Measurements from ENCODE around the gene TAX1BP1. TPM values are rescaled to one million over a fixed set of nuclear protein-coding genes. Genes with fewer than 3 reads are reported as not detected.

Gene TAX1BP1
- total and polyA plus RNA-seq, 4 donors: 35.7 to 57.1 (median 52.9) TPM

GRCh38 chr7:27753863-27754262 lies 13.9 kb downstream of the TAX1BP1 start:
- no peaks in the 10 kb centered on the region for H3K27me3 ChIP-seq (ENCODE audit: control insufficient read depth in 4 of 4, insufficient read depth in 4 of 4, low read length in 3 of 4)
- no peak overlapping the region for H3K4me3 ChIP-seq (ENCODE audit: low read depth in 1 of 3, low read length in 3 of 3)
- no peak for DNase-seq (ENCODE audit: low spot score)
- no peak overlapping the region for H3K9ac ChIP-seq (ENCODE audit: low read depth in 1 of 2, low read length in 2 of 2)
- no peaks in the 10 kb centered on the region for H3K9me3 ChIP-seq (ENCODE audit: control insufficient read depth in 4 of 4, low read length in 3 of 4)
- no peaks in the 10 kb centered on the region for H3K4me1 ChIP-seq (ENCODE audit: control insufficient read depth in 4 of 4, insufficient read depth in 4 of 4, low read length in 3 of 4)
- peaks cover 3 to 30% (median 25%) of the 10 kb centered on the region in 4 donors for H3K36me3 ChIP-seq (ENCODE audit: control insufficient read depth in 4 of 4, insufficient read depth in 3 of 4, low read depth in 1 of 4, low read length in 3 of 4)
- no peak overlapping the region for H3K27ac ChIP-seq (ENCODE audit: low read depth in 1 of 2, low read length in 2 of 2)
- 74% methylated on average over 1 of the region's 1 CpG for WGBS
- TF ChIP-seq, protein P1, sequence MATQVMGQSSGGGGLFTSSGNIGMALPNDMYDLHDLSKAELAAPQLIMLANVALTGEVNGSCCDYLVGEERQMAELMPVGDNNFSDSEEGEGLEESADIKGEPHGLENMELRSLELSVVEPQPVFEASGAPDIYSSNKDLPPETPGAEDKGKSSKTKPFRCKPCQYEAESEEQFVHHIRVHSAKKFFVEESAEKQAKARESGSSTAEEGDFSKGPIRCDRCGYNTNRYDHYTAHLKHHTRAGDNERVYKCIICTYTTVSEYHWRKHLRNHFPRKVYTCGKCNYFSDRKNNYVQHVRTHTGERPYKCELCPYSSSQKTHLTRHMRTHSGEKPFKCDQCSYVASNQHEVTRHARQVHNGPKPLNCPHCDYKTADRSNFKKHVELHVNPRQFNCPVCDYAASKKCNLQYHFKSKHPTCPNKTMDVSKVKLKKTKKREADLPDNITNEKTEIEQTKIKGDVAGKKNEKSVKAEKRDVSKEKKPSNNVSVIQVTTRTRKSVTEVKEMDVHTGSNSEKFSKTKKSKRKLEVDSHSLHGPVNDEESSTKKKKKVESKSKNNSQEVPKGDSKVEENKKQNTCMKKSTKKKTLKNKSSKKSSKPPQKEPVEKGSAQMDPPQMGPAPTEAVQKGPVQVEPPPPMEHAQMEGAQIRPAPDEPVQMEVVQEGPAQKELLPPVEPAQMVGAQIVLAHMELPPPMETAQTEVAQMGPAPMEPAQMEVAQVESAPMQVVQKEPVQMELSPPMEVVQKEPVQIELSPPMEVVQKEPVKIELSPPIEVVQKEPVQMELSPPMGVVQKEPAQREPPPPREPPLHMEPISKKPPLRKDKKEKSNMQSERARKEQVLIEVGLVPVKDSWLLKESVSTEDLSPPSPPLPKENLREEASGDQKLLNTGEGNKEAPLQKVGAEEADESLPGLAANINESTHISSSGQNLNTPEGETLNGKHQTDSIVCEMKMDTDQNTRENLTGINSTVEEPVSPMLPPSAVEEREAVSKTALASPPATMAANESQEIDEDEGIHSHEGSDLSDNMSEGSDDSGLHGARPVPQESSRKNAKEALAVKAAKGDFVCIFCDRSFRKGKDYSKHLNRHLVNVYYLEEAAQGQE (IDR thresholded peaks at IDR 0.05): no peak
- no peak for TF ChIP-seq HNF4G (IDR thresholded peaks at IDR 0.05)
- TF ChIP-seq FOXA2 (IDR thresholded peaks at IDR 0.05): no peak
- TF ChIP-seq GABPA (IDR thresholded peaks at IDR 0.05 in 1 of 2, conservative IDR thresholded peaks at IDR 0.05 in 1 of 2): no peak
- no peak for TF ChIP-seq JUND (IDR thresholded peaks at IDR 0.05)
- TF ChIP-seq MAX (IDR thresholded peaks at IDR 0.05): no peak
- TF ChIP-seq RXRA (IDR thresholded peaks at IDR 0.05): no peak
- no peak for TF ChIP-seq RAD21 (IDR thresholded peaks at IDR 0.05)

DNA sequence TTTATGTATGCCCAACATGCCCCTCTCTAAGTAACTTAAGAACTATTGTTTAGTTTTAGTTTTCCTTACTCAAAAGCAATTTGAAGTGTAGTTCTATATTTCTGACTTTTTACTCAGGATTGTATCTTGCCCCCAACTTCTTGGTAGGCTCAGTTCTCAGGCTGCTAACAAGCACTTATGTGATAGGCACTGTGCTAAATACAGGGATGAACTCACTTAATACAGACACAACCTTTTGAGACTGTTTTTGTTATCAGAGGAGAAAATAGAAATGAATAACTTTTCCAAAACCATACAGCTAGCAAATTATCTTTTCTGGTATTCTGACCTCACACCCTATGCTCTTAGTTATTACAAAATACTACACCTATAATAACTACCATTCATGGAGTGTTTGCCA lies 16.3 kb downstream of the TAX1BP1 start:
- Histone ChIP-seq H3K27ac (ENCODE audit: low read depth in 1 of 2, low read length in 2 of 2) (no peak overlapping the region), H3K9ac (ENCODE audit: low read depth in 1 of 2, low read length in 2 of 2) (no peak overlapping the region), H3K4me1 (ENCODE audit: control insufficient read depth in 4 of 4, insufficient read depth in 4 of 4, low read length in 3 of 4) (no peaks in the 10 kb centered on the region), H3K36me3 (ENCODE audit: control insufficient read depth in 4 of 4, insufficient read depth in 3 of 4, low read depth in 1 of 4, low read length in 3 of 4) (peaks cover 3 to 18% (median 11%) of the 10 kb centered on the region in 4 donors), H3K27me3 (ENCODE audit: control insufficient read depth in 4 of 4, insufficient read depth in 4 of 4, low read length in 3 of 4) (no peaks in the 10 kb centered on the region), H3K4me3 (ENCODE audit: low read depth in 1 of 3, low read length in 3 of 3) (no peak overlapping the region), H3K9me3 (ENCODE audit: control insufficient read depth in 4 of 4, low read length in 3 of 4) (no peaks in the 10 kb centered on the region)
- TF ChIP-seq HNF4A (conservative IDR thresholded peaks at IDR 0.05) (no peak), YY1 (IDR thresholded peaks at IDR 0.05) (no peak)
- DNase-seq (ENCODE audit: low spot score): no peak

DNA sequence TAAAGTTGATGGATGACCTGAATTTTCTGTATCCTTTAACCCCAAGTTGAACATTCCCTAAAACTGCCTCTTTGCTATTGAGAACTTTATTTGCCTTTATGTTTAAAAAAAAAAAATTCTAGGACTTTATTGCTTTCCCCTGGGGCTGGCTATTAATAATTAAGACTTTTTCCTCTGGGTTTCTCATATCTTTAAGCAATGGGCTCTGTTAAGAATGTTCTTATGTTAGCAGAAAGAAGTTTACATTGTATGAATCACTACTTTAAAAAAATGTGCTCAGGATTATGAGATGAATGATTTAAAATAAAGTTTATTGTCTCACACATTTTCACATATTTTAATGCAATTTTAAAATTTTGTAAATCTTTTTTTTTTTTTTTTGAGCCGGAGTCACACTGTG lies 19.5 kb downstream of the TAX1BP1 start:
- DNase-seq (ENCODE audit: low spot score): no peak
- Histone ChIP-seq H3K27ac (ENCODE audit: low read depth in 1 of 2, low read length in 2 of 2) (no peak overlapping the region), H3K36me3 (ENCODE audit: control insufficient read depth in 4 of 4, insufficient read depth in 3 of 4, low read depth in 1 of 4, low read length in 3 of 4) (peaks cover 3 to 16% (median 10%) of the 10 kb centered on the region in 4 donors), H3K4me1 (ENCODE audit: control insufficient read depth in 4 of 4, insufficient read depth in 4 of 4, low read length in 3 of 4) (no peaks in the 10 kb centered on the region), H3K9ac (ENCODE audit: low read depth in 1 of 2, low read length in 2 of 2) (no peak overlapping the region), H3K4me3 (ENCODE audit: low read depth in 1 of 3, low read length in 3 of 3) (no peak overlapping the region), H3K9me3 (ENCODE audit: control insufficient read depth in 4 of 4, low read length in 3 of 4) (no peaks in the 10 kb centered on the region), H3K27me3 (ENCODE audit: control insufficient read depth in 4 of 4, insufficient read depth in 4 of 4, low read length in 3 of 4) (no peaks in the 10 kb centered on the region)
- TF ChIP-seq EGR1 (IDR thresholded peaks at IDR 0.05; ENCODE audit: low read depth in 2 of 2) (no peak), ZBTB33 (IDR thresholded peaks at IDR 0.05) (no peak), GABPA (IDR thresholded peaks at IDR 0.05 in 1 of 2, conservative IDR thresholded peaks at IDR 0.05 in 1 of 2) (no peak), NR2F2 (IDR thresholded peaks at IDR 0.05) (no peak), FOXA1 (IDR thresholded peaks at IDR 0.05) (no peak), FOXA2 (IDR thresholded peaks at IDR 0.05) (no peak), TAF1 (conservative IDR thresholded peaks at IDR 0.05) (no peak), HNF4G (IDR thresholded peaks at IDR 0.05) (no peak), SP1 (IDR thresholded peaks at IDR 0.05) (no peak)
- TF ChIP-seq, protein P2, sequence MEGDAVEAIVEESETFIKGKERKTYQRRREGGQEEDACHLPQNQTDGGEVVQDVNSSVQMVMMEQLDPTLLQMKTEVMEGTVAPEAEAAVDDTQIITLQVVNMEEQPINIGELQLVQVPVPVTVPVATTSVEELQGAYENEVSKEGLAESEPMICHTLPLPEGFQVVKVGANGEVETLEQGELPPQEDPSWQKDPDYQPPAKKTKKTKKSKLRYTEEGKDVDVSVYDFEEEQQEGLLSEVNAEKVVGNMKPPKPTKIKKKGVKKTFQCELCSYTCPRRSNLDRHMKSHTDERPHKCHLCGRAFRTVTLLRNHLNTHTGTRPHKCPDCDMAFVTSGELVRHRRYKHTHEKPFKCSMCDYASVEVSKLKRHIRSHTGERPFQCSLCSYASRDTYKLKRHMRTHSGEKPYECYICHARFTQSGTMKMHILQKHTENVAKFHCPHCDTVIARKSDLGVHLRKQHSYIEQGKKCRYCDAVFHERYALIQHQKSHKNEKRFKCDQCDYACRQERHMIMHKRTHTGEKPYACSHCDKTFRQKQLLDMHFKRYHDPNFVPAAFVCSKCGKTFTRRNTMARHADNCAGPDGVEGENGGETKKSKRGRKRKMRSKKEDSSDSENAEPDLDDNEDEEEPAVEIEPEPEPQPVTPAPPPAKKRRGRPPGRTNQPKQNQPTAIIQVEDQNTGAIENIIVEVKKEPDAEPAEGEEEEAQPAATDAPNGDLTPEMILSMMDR (IDR thresholded peaks at IDR 0.05; ENCODE audit: low read depth, low read length, missing input control): no peak
- TF ChIP-seq, protein P1 (IDR thresholded peaks at IDR 0.05): no peak
- WGBS: 97% methylated on average over 1 of the region's 1 CpG

Measured in liver (tissue), 9 donors.